Measurements from ENCODE around the gene CDK14. TPM values are rescaled to one million over a fixed set of nuclear protein-coding genes. Genes with fewer than 3 reads are reported as not detected.

CDK14 gene
- polyA plus RNA-seq, 3 donors, result 1.7 to 2.5 (median 2.1) TPM

DNA sequence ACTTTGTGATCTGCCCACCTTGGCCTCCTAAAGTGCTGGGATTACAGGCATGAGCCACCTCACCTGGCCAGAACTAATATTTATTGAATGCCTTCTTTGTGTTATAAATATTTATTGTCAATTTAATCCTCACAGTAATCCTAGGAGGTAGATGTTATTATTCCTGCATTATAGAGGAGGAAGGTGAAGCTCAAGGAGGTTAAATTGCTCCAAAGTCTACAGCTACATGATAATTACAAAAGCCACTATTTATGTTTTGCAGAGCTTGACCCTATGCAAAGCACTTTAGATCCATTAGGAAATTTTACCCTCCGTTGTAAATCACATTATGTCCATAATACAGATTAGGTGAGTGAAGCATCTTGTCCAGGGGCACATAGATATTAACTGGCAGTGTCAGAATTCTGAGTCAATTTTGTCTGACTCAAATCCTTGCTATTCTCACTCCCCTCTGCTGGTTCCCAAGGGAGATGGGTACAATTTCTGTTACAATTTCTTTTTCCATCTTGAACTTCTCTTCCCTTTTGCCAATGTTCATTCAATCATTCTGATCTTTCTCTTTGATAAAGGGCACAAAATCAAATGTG, 25.7 kb upstream of the CDK14 start:
- no peak overlapping the region for H3K27ac ChIP-seq (ENCODE audit: low read depth in 1 of 2, low read length in 2 of 2)
- H3K4me3 ChIP-seq (replicated peaks in 1 of 3; ENCODE audit: low read depth in 2 of 3, low read length in 3 of 3), result no peak overlapping the region
- peaks cover 9% of the 10 kb centered on the region for H3K4me1 Mint-ChIP-seq
- no peaks in the 10 kb centered on the region for H3K27me3 ChIP-seq (ENCODE audit: control insufficient read depth in 2 of 2, insufficient read depth in 2 of 2, low read length in 2 of 2)
- no peak for DNase-seq
- H3K9me3 ChIP-seq (replicated peaks in 1 of 2; ENCODE audit: control insufficient read depth in 1 of 2, insufficient read depth in 1 of 2, low read length in 2 of 2), result no peaks in the 10 kb centered on the region
- H3K79me2 ChIP-seq (ENCODE audit: insufficient read depth, low read length), result no peaks in the 10 kb centered on the region
- WGBS (ENCODE audit: insufficient coverage), result no CpG with 5 or more reads among the region's 1 CpG
- intact Hi-C loops (cut with micrococcal nuclease), result no loop called here
- peaks cover 4 to 14% of the 10 kb centered on the region in 2 donors for H3K4me1 ChIP-seq (ENCODE audit: control insufficient read depth in 1 of 2, insufficient read depth in 2 of 2, low read length in 2 of 2)
- no peak overlapping the region for H3K9ac ChIP-seq (ENCODE audit: insufficient read depth, low read length, poor library complexity, severe bottlenecking)
- TF ChIP-seq, protein P1, sequence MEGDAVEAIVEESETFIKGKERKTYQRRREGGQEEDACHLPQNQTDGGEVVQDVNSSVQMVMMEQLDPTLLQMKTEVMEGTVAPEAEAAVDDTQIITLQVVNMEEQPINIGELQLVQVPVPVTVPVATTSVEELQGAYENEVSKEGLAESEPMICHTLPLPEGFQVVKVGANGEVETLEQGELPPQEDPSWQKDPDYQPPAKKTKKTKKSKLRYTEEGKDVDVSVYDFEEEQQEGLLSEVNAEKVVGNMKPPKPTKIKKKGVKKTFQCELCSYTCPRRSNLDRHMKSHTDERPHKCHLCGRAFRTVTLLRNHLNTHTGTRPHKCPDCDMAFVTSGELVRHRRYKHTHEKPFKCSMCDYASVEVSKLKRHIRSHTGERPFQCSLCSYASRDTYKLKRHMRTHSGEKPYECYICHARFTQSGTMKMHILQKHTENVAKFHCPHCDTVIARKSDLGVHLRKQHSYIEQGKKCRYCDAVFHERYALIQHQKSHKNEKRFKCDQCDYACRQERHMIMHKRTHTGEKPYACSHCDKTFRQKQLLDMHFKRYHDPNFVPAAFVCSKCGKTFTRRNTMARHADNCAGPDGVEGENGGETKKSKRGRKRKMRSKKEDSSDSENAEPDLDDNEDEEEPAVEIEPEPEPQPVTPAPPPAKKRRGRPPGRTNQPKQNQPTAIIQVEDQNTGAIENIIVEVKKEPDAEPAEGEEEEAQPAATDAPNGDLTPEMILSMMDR (IDR thresholded peaks at IDR 0.05), result no peak
- H3K27me3 Mint-ChIP-seq (ENCODE audit: low read depth in 3 of 3), result peaks cover 0 to 3% (median 3%) of the 10 kb centered on the region in 3 donors
- no peaks in the 10 kb centered on the region for H3K36me3 Mint-ChIP-seq
- no peaks in the 10 kb centered on the region for H3K36me3 ChIP-seq (replicated peaks in 1 of 2; ENCODE audit: control insufficient read depth in 1 of 2, insufficient read depth in 2 of 2, low read length in 2 of 2)
- H3K27ac Mint-ChIP-seq, result peak overlapping the region in 1 of 7 donors; percentile 19
- no peak overlapping the region for H2AFZ ChIP-seq (ENCODE audit: insufficient read depth, low read depth, low read length, poor library complexity, severe bottlenecking)
- no peak overlapping the region for H3K4me3 Mint-ChIP-seq
- H4K20me1 ChIP-seq (ENCODE audit: insufficient read depth, low read length), result no peaks in the 10 kb centered on the region
- H3K9me3 Mint-ChIP-seq, result peaks cover 0 to 5% (median 3%) of the 10 kb centered on the region in 7 donors
- no peak overlapping the region for H3K4me2 ChIP-seq (replicated peaks; ENCODE audit: extremely low read depth, low read length, poor library complexity, severe bottlenecking)

DNA sequence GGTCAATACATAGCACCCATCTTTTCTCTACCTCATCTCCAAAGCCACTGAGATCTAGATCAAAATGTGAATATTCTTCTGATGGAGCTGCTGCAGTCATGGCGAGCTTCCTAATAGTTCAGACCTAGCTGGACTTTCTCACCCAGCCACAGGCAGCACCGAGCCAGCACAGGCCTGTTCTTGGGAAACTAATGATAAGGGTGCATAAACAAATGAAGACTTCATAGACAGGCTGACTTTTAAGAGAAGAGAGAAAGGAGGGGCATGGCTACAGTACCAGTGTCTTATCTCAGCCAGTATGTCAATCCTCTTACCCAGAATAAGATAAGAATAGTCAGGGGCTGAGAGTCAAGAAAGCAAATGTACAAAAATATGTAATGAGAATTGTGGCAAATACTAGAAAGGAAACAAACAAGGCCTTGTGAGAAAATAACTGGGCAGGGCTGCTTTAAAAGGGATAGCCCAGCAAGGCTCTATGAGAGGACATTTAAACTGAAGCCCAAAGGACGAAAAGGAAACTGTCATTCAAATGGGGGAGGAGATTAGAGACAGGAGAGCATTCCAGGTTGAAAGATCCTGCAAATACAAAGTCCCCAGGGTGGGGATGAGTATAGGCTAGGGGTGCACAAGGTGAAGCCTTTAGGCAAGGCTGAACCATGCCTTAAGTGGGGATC, 21.8 kb upstream of the CDK14 start:
- H3K36me3 Mint-ChIP-seq, result no peaks in the 10 kb centered on the region
- H4K20me1 ChIP-seq (ENCODE audit: insufficient read depth, low read length), result no peaks in the 10 kb centered on the region
- no peaks in the 10 kb centered on the region for H3K79me2 ChIP-seq (ENCODE audit: insufficient read depth, low read length)
- H3K27me3 ChIP-seq (ENCODE audit: control insufficient read depth in 2 of 2, insufficient read depth in 2 of 2, low read length in 2 of 2), result no peaks in the 10 kb centered on the region
- H3K9me3 Mint-ChIP-seq, result no peaks in the 10 kb centered on the region
- intact Hi-C loops (cut with micrococcal nuclease), result no loop called here
- no peak overlapping the region for H3K4me2 ChIP-seq (replicated peaks; ENCODE audit: extremely low read depth, low read length, poor library complexity, severe bottlenecking)
- WGBS (ENCODE audit: insufficient coverage), result 100% methylated on average over 1 of the region's 3 CpGs
- no peak overlapping the region for H2AFZ ChIP-seq (ENCODE audit: insufficient read depth, low read depth, low read length, poor library complexity, severe bottlenecking)
- no peak for DNase-seq
- no peak overlapping the region for H3K27ac ChIP-seq (ENCODE audit: low read depth in 1 of 2, low read length in 2 of 2)
- no peak overlapping the region for H3K27ac Mint-ChIP-seq
- H3K4me3 Mint-ChIP-seq, result no peak overlapping the region
- H3K9ac ChIP-seq (ENCODE audit: insufficient read depth, low read length, poor library complexity, severe bottlenecking), result no peak overlapping the region
- H3K4me1 Mint-ChIP-seq, result peaks cover 4% of the 10 kb centered on the region
- H3K27me3 Mint-ChIP-seq (ENCODE audit: low read depth in 3 of 3), result peaks cover 0 to 2% (median 1%) of the 10 kb centered on the region in 3 donors
- peaks cover 5 to 7% of the 10 kb centered on the region in 2 donors for H3K4me1 ChIP-seq (ENCODE audit: control insufficient read depth in 1 of 2, insufficient read depth in 2 of 2, low read length in 2 of 2)
- no peaks in the 10 kb centered on the region for H3K9me3 ChIP-seq (replicated peaks in 1 of 2; ENCODE audit: control insufficient read depth in 1 of 2, insufficient read depth in 1 of 2, low read length in 2 of 2)
- H3K36me3 ChIP-seq (replicated peaks in 1 of 2; ENCODE audit: control insufficient read depth in 1 of 2, insufficient read depth in 2 of 2, low read length in 2 of 2), result no peaks in the 10 kb centered on the region
- TF ChIP-seq, protein P1 (IDR thresholded peaks at IDR 0.05), result no peak
- no peak overlapping the region for H3K4me3 ChIP-seq (replicated peaks in 1 of 3; ENCODE audit: low read depth in 2 of 3, low read length in 3 of 3)
